MCF 10A (cell line): ENCODE measurements around the gene COX14. TPM values are rescaled to one million over a fixed set of nuclear protein-coding genes. Genes with fewer than 3 reads are reported as not detected.
A peak's percentile ranks its signal among the peaks of the same experiment; 100 is the strongest.

ENCODE experiments used
- BruUV-seq: library from RNA; stranded (reverse); fragments of 400-500 nt; replicated peaks from 2 replicates; lab custom pipeline; 2021; lab: Mats Ljungman, UMichigan
- CTCF ChIA-PET: fragments of 300-600 bp; sonication (Branson Sonifier 250); formaldehyde crosslinking; extraction: SDS; loops from one replicate; lab custom pipeline; 2021; ENCODE audit warnings: antibody characterized with exemption, inconsistent platforms; lab: Yijun Ruan, JAX
- POLR2A ChIA-PET: fragments of 300-600, 350-650 bp; sonication (Branson Sonifier 250); formaldehyde crosslinking; extraction: SDS; loops from one replicate; lab custom pipeline; 2020; ENCODE audit warnings: antibody characterized with exemption, inconsistent platforms; lab: Yijun Ruan, JAX
- DNase-seq: peaks from one replicate; pipeline ENCODE4 v3.0.0-alpha.2; 2018; ENCODE audit not compliant: unreplicated experiment
- H3K27ac Mint-ChIP-seq: one replicate; pipeline ENCODE4 v1.8.0; 2022; ENCODE audit warnings: mild to moderate bottlenecking, low read depth, mixed read lengths; ENCODE audit not compliant: unreplicated experiment
- H3K27me3 Mint-ChIP-seq: one replicate; pipeline ENCODE4 v1.8.0; 2022; ENCODE audit warnings: mixed read lengths; ENCODE audit not compliant: insufficient read depth, unreplicated experiment
- H3K36me3 Mint-ChIP-seq: one replicate; pipeline ENCODE4 v1.8.0; 2022; ENCODE audit warnings: mild to moderate bottlenecking, moderate library complexity, mixed read lengths; ENCODE audit not compliant: insufficient read depth, unreplicated experiment
- H3K4me1 Mint-ChIP-seq: one replicate; pipeline ENCODE4 v1.8.0; 2022; ENCODE audit warnings: mixed read lengths; ENCODE audit not compliant: insufficient read depth, unreplicated experiment
- H3K4me3 Mint-ChIP-seq: one replicate; pipeline ENCODE4 v1.8.0; 2022; ENCODE audit warnings: mild to moderate bottlenecking, moderate library complexity, mixed read lengths; ENCODE audit not compliant: unreplicated experiment
- H3K9me3 Mint-ChIP-seq: one replicate; pipeline ENCODE4 v1.8.0; 2022; ENCODE audit warnings: mixed read lengths; ENCODE audit not compliant: unreplicated experiment
- CTCF ChIP-seq: fragments of 200-600 bp; IDR thresholded peaks from one replicate; pipeline ENCODE4 v1.8.0; 2022; ENCODE audit warnings: antibody characterized with exemption, mild to moderate bottlenecking; ENCODE audit not compliant: unreplicated experiment
- intact Hi-C: fragments of 100-400 bp; cut with micrococcal nuclease; formaldehyde crosslinking; loops from 2 replicates; pipeline ENCODE4 v1.14.1; 2022
- total RNA-seq: library from RNA; stranded (reverse); gene quantifications from 2 replicates; pipeline ENCODE4 v1.2.3, GENCODE V29; 2022

The COX14 gene
- total RNA-seq, 1 experiment from 2014 or later = 43.6 TPM

DNA sequence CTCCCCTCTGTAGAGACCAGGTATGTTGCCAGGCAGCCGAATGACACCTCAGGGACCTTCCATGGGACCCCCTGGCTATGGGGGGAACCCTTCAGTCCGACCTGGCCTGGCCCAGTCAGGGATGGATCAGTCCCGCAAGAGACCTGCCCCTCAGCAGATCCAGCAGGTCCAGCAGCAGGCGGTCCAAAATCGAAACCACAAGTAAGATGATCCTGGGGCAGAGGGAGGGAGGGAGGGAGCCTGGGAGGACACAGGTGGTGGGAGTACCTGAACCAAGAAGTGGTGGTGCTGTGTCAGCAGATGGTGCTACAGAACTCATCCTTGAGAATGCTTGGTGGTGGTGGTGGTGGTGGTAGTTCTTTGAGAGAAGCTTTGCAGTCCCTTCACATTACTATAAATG lies 25.9 kb upstream of the COX14 start:
- H3K27me3 Mint-ChIP-seq = no peaks in the 10 kb centered on the region
- H3K4me3 Mint-ChIP-seq = peak overlapping the region; percentile 87
- ChIA-PET POLR2A (interaction anchor here (0.6 to 4.4 kb wide), 6 partner anchors 25 to 552 kb away, joined by 3 to 70 read pairs (median 5); partner anchors contain the start of genes CERS5 and COX14), CTCF (interaction anchor here (1.4 to 11.7 kb wide), 3 partner anchors 11 to 90 kb away, joined by 5 to 232 read pairs (median 33); partner anchors contain the start of genes COX14 and GPD1)
- no peak for TF ChIP-seq CTCF
- no peaks in the 10 kb centered on the region for H3K9me3 Mint-ChIP-seq
- BruUV-seq = no TSS peak
- DNase-seq = no peak
- peaks cover 43% of the 10 kb centered on the region for H3K36me3 Mint-ChIP-seq
- peaks cover 33% of the 10 kb centered on the region for H3K4me1 Mint-ChIP-seq
- intact Hi-C loops = no loop called here
- H3K27ac Mint-ChIP-seq = no peak overlapping the region

GRCh38 chr12:50087151-50087550 lies 24.9 kb upstream of the COX14 start:
- Mint-ChIP-seq H3K27me3 (no peaks in the 10 kb centered on the region), H3K4me3 (no peak overlapping the region), H3K9me3 (no peaks in the 10 kb centered on the region), H3K27ac (peak overlapping the region; percentile 37), H3K36me3 (peaks cover 53% of the 10 kb centered on the region), H3K4me1 (peaks cover 33% of the 10 kb centered on the region)
- CTCF ChIA-PET = interaction anchor here (0.6 to 11.7 kb wide), 11 partner anchors 9 to 145 kb away, joined by 3 to 232 read pairs (median 7); partner anchors contain the start of genes COX14 and GPD1
- POLR2A ChIA-PET = interaction anchor here (0.8 to 4.3 kb wide), 3 partner anchors 25 to 244 kb away, joined by 4 to 25 read pairs (median 9); partner anchors contain the start of genes BCDIN3D, CERS5 and COX14
- TF ChIP-seq CTCF = no peak
- BruUV-seq = no TSS peak
- no peak for DNase-seq
- intact Hi-C loops = no loop called here

GRCh38 chr12:50087995-50088394 lies 24.0 kb upstream of the COX14 start:
- intact Hi-C loops = no loop called here
- peak overlapping the region; percentile 37 for H3K27ac Mint-ChIP-seq
- ChIA-PET POLR2A (interaction anchor here (0.9 to 4.3 kb wide), 6 partner anchors 13 to 220 kb away, joined by 3 to 25 read pairs (median 6); partner anchors contain the start of genes CERS5 and COX14), CTCF (interaction anchor here (0.5 to 11.7 kb wide), 24 partner anchors 8 to 626 kb away, joined by 3 to 232 read pairs (median 4); partner anchors contain the start of genes COX14 and GPD1)
- H3K36me3 Mint-ChIP-seq = peaks cover 62% of the 10 kb centered on the region
- no peaks in the 10 kb centered on the region for H3K27me3 Mint-ChIP-seq
- H3K4me3 Mint-ChIP-seq = peak overlapping the region; percentile 26
- peak; percentile 47 for DNase-seq
- peaks cover 33% of the 10 kb centered on the region for H3K4me1 Mint-ChIP-seq
- no peaks in the 10 kb centered on the region for H3K9me3 Mint-ChIP-seq
- no TSS peak for BruUV-seq
- no peak for TF ChIP-seq CTCF

GRCh38 chr12:50088577-50089335 lies 23.3 kb upstream of the COX14 start:
- Mint-ChIP-seq H3K27ac (no peak overlapping the region), H3K27me3 (no peaks in the 10 kb centered on the region), H3K36me3 (peaks cover 70% of the 10 kb centered on the region), H3K4me3 (no peak overlapping the region), H3K4me1 (peaks cover 28% of the 10 kb centered on the region), H3K9me3 (no peaks in the 10 kb centered on the region)
- no TSS peak for BruUV-seq
- CTCF ChIA-PET = interaction anchor here (0.5 to 11.7 kb wide), 24 partner anchors 8 to 625 kb away, joined by 3 to 232 read pairs (median 4); partner anchors contain the start of genes COX14 and GPD1
- intact Hi-C loops = no loop called here
- TF ChIP-seq CTCF = peak; percentile 83
- POLR2A ChIA-PET = interaction anchor here (0.7 to 2.3 kb wide), 6 partner anchors 12 to 1129 kb away, joined by 3 to 9 read pairs (median 4); partner anchors contain the start of genes COX14 and POU6F1
- peak; percentile 73 for DNase-seq
